ENCODE results near the gene SERINC5. TPM values are rescaled to one million over a fixed set of nuclear protein-coding genes. Genes with fewer than 3 reads are reported as not detected.

SERINC5 gene
- total RNA-seq, 3 donors from 2014 or later (not counting 1 experiment from before 2014, with no cell fraction given) = 6.8 to 18.9 (median 14.5) TPM

DNA sequence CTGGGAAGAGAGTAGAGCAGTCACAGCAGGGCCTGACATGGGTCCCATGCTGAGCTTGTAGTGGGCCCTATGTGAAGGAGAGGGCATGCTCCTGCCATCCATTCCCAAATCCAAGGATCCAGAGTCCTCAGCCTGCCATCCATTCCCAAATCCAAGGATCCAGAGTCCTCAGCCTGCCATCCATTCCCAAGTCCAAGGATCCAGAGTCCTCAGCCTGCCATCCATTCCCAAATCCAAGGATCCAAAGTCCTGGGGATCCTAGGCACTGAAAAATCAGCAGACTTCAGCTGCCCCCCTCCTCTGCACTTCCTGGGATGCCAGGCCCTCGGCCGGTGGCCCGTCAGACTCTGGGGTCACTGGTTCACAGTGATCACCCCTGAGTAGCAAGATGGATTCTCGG, 187.1 kb downstream of the SERINC5 start:
- TF ChIP-seq, protein P1, sequence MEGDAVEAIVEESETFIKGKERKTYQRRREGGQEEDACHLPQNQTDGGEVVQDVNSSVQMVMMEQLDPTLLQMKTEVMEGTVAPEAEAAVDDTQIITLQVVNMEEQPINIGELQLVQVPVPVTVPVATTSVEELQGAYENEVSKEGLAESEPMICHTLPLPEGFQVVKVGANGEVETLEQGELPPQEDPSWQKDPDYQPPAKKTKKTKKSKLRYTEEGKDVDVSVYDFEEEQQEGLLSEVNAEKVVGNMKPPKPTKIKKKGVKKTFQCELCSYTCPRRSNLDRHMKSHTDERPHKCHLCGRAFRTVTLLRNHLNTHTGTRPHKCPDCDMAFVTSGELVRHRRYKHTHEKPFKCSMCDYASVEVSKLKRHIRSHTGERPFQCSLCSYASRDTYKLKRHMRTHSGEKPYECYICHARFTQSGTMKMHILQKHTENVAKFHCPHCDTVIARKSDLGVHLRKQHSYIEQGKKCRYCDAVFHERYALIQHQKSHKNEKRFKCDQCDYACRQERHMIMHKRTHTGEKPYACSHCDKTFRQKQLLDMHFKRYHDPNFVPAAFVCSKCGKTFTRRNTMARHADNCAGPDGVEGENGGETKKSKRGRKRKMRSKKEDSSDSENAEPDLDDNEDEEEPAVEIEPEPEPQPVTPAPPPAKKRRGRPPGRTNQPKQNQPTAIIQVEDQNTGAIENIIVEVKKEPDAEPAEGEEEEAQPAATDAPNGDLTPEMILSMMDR (IDR thresholded peaks at IDR 0.05) = no peak
- H3K4me3 ChIP-seq (ENCODE audit: low read length) = no peak overlapping the region
- intact Hi-C loops (cut with micrococcal nuclease) = no loop called here
- ATAC-seq = no peak
- H3K27ac ChIP-seq (ENCODE audit: low read length) = no peak overlapping the region
- peaks cover 9% of the 10 kb centered on the region for H3K4me1 ChIP-seq (ENCODE audit: control insufficient read depth, insufficient read depth, low read length)
- 88% methylated on average over 4 of the region's 4 CpGs for WGBS (ENCODE audit: insufficient coverage)
- H3K36me3 ChIP-seq (ENCODE audit: control insufficient read depth, insufficient read depth, low read length) = no peaks in the 10 kb centered on the region
- no peaks in the 10 kb centered on the region for H3K27me3 ChIP-seq (ENCODE audit: control insufficient read depth, insufficient read depth, low read length)
- Mint-ChIP-seq H3K4me3 (no peak overlapping the region), H3K27ac (no peak overlapping the region), H3K9me3 (no peaks in the 10 kb centered on the region), H3K4me1 (peaks cover 4 to 10% of the 10 kb centered on the region in 2 donors), H3K36me3 (no peaks in the 10 kb centered on the region), H3K27me3 (ENCODE audit: low read depth in 2 of 2) (peaks cover 0 to 10% of the 10 kb centered on the region in 2 donors)
- no peaks in the 10 kb centered on the region for H3K9me3 ChIP-seq (ENCODE audit: control insufficient read depth, insufficient read depth, low read length)
- no peak for DNase-seq

DNA sequence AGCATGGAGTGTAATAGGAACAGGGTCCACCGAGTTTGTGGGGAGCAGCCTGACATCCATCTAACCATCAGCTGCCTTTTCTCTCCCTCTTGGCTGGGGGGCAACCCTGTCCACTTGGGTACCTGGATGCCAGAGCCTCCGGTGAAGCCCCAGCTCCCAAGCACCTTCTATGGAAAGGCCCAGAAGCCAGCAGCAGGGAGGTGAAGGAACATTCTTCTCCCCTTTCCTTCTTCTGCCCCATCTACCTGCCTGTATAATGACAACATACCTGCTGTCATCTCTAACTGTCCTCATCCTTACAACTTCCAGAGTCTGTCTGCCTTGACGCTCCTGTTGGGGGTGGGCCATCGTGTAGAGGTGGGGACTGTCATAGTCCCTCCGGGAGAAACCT, 187.6 kb downstream of the SERINC5 start:
- WGBS (ENCODE audit: insufficient coverage) = 95% methylated on average over 5 of the region's 5 CpGs
- Mint-ChIP-seq H3K27me3 (ENCODE audit: low read depth in 2 of 2) (peaks cover 0 to 13% of the 10 kb centered on the region in 2 donors), H3K9me3 (no peaks in the 10 kb centered on the region), H3K27ac (no peak overlapping the region), H3K36me3 (no peaks in the 10 kb centered on the region), H3K4me1 (peaks cover 4 to 10% of the 10 kb centered on the region in 2 donors), H3K4me3 (no peak overlapping the region)
- DNase-seq = no peak
- Histone ChIP-seq H3K36me3 (ENCODE audit: control insufficient read depth, insufficient read depth, low read length) (no peaks in the 10 kb centered on the region), H3K9me3 (ENCODE audit: control insufficient read depth, insufficient read depth, low read length) (no peaks in the 10 kb centered on the region), H3K4me1 (ENCODE audit: control insufficient read depth, insufficient read depth, low read length) (peaks cover 9% of the 10 kb centered on the region), H3K4me3 (ENCODE audit: low read length) (no peak overlapping the region), H3K27ac (ENCODE audit: low read length) (no peak overlapping the region), H3K27me3 (ENCODE audit: control insufficient read depth, insufficient read depth, low read length) (no peaks in the 10 kb centered on the region)
- intact Hi-C loops (cut with micrococcal nuclease) = no loop called here
- TF ChIP-seq, protein P1 (IDR thresholded peaks at IDR 0.05) = no peak
- ATAC-seq = no peak

DNA sequence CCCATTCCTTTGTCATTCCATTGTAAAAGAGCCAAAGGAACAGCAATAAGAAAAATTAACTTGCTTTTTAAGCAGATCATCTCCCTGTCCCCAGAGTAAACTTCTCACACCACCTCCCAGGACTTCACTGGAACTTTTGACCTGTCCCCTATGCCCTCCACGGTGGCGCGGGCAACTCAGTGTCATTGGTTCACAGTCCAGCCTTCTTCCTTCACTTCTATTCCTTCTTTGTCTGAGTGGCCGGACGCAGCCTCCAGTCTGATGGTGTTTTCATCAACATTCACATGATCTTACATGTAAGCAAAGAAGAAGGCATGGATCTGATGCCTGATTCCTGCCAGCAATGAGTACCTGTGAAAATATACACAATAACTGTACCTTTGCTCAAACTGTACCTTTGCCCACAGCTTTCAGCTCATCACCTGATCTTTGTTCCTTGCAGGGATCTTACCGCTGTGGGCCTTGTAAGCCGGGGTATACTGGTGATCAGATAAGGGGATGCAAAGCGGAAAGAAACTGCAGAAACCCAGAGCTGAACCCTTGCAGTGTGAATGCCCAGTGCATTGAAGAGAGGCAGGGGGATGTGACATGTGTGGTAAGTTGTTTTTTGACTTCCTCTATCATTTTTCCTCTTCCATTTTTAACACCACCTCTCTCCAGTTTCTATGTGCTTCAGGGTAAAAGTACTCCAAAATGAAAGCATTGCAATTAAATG, 188.2 kb downstream of the SERINC5 start:
- H3K36me3 ChIP-seq (ENCODE audit: control insufficient read depth, insufficient read depth, low read length) = no peaks in the 10 kb centered on the region
- peaks cover 0 to 13% of the 10 kb centered on the region in 2 donors for H3K27me3 Mint-ChIP-seq (ENCODE audit: low read depth in 2 of 2)
- no peaks in the 10 kb centered on the region for H3K36me3 Mint-ChIP-seq
- intact Hi-C loops (cut with micrococcal nuclease) = no loop called here
- ATAC-seq (no peak), DNase-seq (no peak)
- no peak overlapping the region for H3K27ac Mint-ChIP-seq
- no peak overlapping the region for H3K4me3 ChIP-seq (ENCODE audit: low read length)
- TF ChIP-seq, protein P1 (IDR thresholded peaks at IDR 0.05) = no peak
- no peaks in the 10 kb centered on the region for H3K9me3 Mint-ChIP-seq
- H3K27me3 ChIP-seq (ENCODE audit: control insufficient read depth, insufficient read depth, low read length) = no peaks in the 10 kb centered on the region
- no peaks in the 10 kb centered on the region for H3K9me3 ChIP-seq (ENCODE audit: control insufficient read depth, insufficient read depth, low read length)
- H3K4me1 ChIP-seq (ENCODE audit: control insufficient read depth, insufficient read depth, low read length) = peaks cover 9% of the 10 kb centered on the region
- H3K27ac ChIP-seq (ENCODE audit: low read length) = no peak overlapping the region
- H3K4me1 Mint-ChIP-seq = peaks cover 4 to 10% of the 10 kb centered on the region in 2 donors
- no peak overlapping the region for H3K4me3 Mint-ChIP-seq
- WGBS (ENCODE audit: insufficient coverage) = 86% methylated on average over 8 of the region's 8 CpGs

DNA sequence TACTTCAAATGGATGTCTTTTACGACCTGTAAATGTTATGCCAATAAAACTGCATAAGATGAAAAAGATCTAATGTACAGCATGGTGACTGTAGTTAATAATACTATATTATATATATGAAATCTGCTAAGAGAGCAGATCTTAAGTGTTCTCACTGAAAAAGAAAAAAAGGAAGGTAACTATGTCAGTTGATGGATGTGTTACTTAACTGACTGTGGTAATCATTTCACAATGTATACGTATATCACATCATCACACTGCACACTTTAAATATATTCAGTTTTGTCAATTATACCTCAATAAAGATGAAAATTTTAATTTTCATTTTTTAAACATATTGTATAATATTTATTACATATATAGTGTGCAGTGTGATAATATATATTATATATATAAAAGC, 188.8 kb downstream of the SERINC5 start:
- no peaks in the 10 kb centered on the region for H3K36me3 ChIP-seq (ENCODE audit: control insufficient read depth, insufficient read depth, low read length)
- H3K27ac ChIP-seq (ENCODE audit: low read length) = no peak overlapping the region
- DNase-seq = no peak
- WGBS (ENCODE audit: insufficient coverage) = no CpG with 5 or more reads among the region's 2 CpGs
- H3K4me3 ChIP-seq (ENCODE audit: low read length) = no peak overlapping the region
- H3K27me3 ChIP-seq (ENCODE audit: control insufficient read depth, insufficient read depth, low read length) = no peaks in the 10 kb centered on the region
- TF ChIP-seq, protein P1 (IDR thresholded peaks at IDR 0.05) = no peak
- no peaks in the 10 kb centered on the region for H3K36me3 Mint-ChIP-seq
- peaks cover 0 to 13% of the 10 kb centered on the region in 2 donors for H3K27me3 Mint-ChIP-seq (ENCODE audit: low read depth in 2 of 2)
- H3K4me1 Mint-ChIP-seq = peaks cover 4 to 10% of the 10 kb centered on the region in 2 donors
- no peak overlapping the region for H3K4me3 Mint-ChIP-seq
- intact Hi-C loops (cut with micrococcal nuclease) = no loop called here
- no peaks in the 10 kb centered on the region for H3K9me3 Mint-ChIP-seq
- H3K9me3 ChIP-seq (ENCODE audit: control insufficient read depth, insufficient read depth, low read length) = no peaks in the 10 kb centered on the region
- H3K27ac Mint-ChIP-seq = no peak overlapping the region
- no peak for ATAC-seq
- peaks cover 9% of the 10 kb centered on the region for H3K4me1 ChIP-seq (ENCODE audit: control insufficient read depth, insufficient read depth, low read length)
